ENCODE data around the gene TPSB2.

DNA sequence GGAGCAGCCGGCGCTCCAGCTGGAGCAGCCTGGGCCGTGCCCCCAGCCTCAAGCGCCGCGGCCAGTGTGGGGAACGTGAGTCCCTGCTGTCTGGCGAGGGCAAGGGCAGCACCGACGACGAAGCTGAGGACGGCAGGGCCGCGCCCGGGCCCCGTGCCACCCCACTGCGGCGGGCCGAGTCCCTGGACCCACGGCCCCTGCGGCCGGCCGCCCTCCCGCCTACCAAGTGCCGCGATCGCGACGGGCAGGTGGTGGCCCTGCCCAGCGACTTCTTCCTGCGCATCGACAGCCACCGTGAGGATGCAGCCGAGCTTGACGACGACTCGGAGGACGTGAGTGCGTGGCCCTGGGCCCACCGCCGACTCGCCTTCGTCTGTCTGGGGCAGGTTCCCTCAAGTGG lies 20.9 kb downstream of the TPSB2 start:
- TF ChIP-seq, protein P1, sequence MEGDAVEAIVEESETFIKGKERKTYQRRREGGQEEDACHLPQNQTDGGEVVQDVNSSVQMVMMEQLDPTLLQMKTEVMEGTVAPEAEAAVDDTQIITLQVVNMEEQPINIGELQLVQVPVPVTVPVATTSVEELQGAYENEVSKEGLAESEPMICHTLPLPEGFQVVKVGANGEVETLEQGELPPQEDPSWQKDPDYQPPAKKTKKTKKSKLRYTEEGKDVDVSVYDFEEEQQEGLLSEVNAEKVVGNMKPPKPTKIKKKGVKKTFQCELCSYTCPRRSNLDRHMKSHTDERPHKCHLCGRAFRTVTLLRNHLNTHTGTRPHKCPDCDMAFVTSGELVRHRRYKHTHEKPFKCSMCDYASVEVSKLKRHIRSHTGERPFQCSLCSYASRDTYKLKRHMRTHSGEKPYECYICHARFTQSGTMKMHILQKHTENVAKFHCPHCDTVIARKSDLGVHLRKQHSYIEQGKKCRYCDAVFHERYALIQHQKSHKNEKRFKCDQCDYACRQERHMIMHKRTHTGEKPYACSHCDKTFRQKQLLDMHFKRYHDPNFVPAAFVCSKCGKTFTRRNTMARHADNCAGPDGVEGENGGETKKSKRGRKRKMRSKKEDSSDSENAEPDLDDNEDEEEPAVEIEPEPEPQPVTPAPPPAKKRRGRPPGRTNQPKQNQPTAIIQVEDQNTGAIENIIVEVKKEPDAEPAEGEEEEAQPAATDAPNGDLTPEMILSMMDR (IDR thresholded peaks at IDR 0.05) = no peak
- TF ChIP-seq EP300 (IDR thresholded peaks at IDR 0.05) = no peak
